K562 (cell line): ENCODE data around the gene PSG6.
"Not testable (repeated sequence)": the region's sequence is repeated elsewhere in the genome, so short reads cannot be mapped to it uniquely, and the experiment has no call there.

Source experiments
- EZH2 ChIP-seq: IDR thresholded peaks from 2 replicates; pipeline ENCODE4 v1.6.1; 2012; ENCODE audit warnings: low read depth, mild to moderate bottlenecking, inconsistent platforms, low read length, borderline replicate concordance
- FOXA3 ChIP-seq, 2 experiments: fragments of 450-650 bp in 1 of 2; sonication (generic) in 1 of 2; formaldehyde crosslinking; IDR thresholded peaks in 1 of 2; conservative IDR thresholded peaks in 1 of 2; 2 replicates each; pipeline versions ENCODE4 v1.4.0 to v1.8.0; 2020 to 2022; ENCODE audit warnings: mild to moderate bottlenecking in 2 of 2, missing genetic modification reagents in 1 of 2
- JUND ChIP-seq, 2 experiments: IDR thresholded peaks; 2 replicates in 1 of 2; 3 replicates in 1 of 2; pipeline ENCODE4 v1.6.1; 2011; ENCODE audit warnings: borderline replicate concordance in 2 of 2, low read depth in 2 of 2, low read length in 2 of 2, improper control_type of control experiment in 1 of 2, missing biosample characterization in 1 of 2, missing genetic modification characterization in 1 of 2, missing genetic modification reagents in 1 of 2
- RAD21 ChIP-seq, 2 experiments: fragments of 250-450 bp in 1 of 2; fragments of 450-650 bp in 1 of 2; sonication (Bioruptor Pico) in 1 of 2; formaldehyde crosslinking in 1 of 2; IDR thresholded peaks in 1 of 2; conservative IDR thresholded peaks in 1 of 2; 2 replicates each; pipeline versions ENCODE4 v1.4.0 to v1.8.0; 2020 to 2022; ENCODE audit warnings: mild to moderate bottlenecking in 2 of 2, moderate library complexity in 1 of 2

GRCh38 chr19:42920971-42921370 is 3.3 kb upstream of the PSG6 start:
- not testable (repeated sequence) for TF ChIP-seq JUND (IDR thresholded peaks at IDR 0.05; ENCODE audit: borderline replicate concordance, low read depth, low read length); JUND (tag; IDR thresholded peaks at IDR 0.05; ENCODE audit: borderline replicate concordance, low read depth, low read length); FOXA3 (CRISPR knock-in tag; conservative IDR thresholded peaks at IDR 0.05 in 1 of 2, IDR thresholded peaks at IDR 0.05 in 1 of 2); EZH2; RAD21 (CRISPR knock-in tag; conservative IDR thresholded peaks at IDR 0.05 in 1 of 2, IDR thresholded peaks at IDR 0.05 in 1 of 2)
